Measurements from ENCODE around the gene IL9.

IL9 gene

GRCh38 chr5:135934939-135935338, 39.3 kb upstream of the IL9 start:
- DNase-seq (ENCODE audit: low read depth) = no peak
- no peak for TF ChIP-seq CTCF (IDR thresholded peaks at IDR 0.05; ENCODE audit: insufficient read depth, low read depth, low read length, missing control alignments)
- no peak overlapping the region for H3K4me3 ChIP-seq (ENCODE audit: low read depth, low read length)

GRCh38 chr5:135930949-135931295, 35.3 kb upstream of the IL9 start:
- DNase-seq (ENCODE audit: low read depth) = no peak
- no peak for TF ChIP-seq CTCF (IDR thresholded peaks at IDR 0.05; ENCODE audit: insufficient read depth, low read depth, low read length, missing control alignments)

GRCh38 chr5:135930029-135930948, 34.6 kb upstream of the IL9 start:
- DNase-seq (ENCODE audit: low read depth) = no peak
- no peak overlapping the region for H3K4me3 ChIP-seq (ENCODE audit: low read depth, low read length)
- TF ChIP-seq CTCF (IDR thresholded peaks at IDR 0.05; ENCODE audit: insufficient read depth, low read depth, low read length, missing control alignments) = no peak

More at GRCh38 chr5:135930949-135931295, 35.3 kb upstream of the IL9 start:
- no peak overlapping the region for H3K4me3 ChIP-seq (ENCODE audit: low read depth, low read length)

GRCh38 chr5:135921388-135921787, 25.7 kb upstream of the IL9 start:
- TF ChIP-seq CTCF (IDR thresholded peaks at IDR 0.05; ENCODE audit: insufficient read depth, low read depth, low read length, missing control alignments) = no peak
- no peak for DNase-seq (ENCODE audit: low read depth)
- H3K4me3 ChIP-seq (ENCODE audit: low read depth, low read length) = no peak overlapping the region

- no peak for TF ChIP-seq CTCF (IDR thresholded peaks at IDR 0.05; ENCODE audit: insufficient read depth, low read depth, low read length, missing control alignments)
- DNase-seq (ENCODE audit: low read depth) = no peak
- no peak overlapping the region for H3K4me3 ChIP-seq (ENCODE audit: low read depth, low read length)
Observed at GRCh38 chr5:135920199-135920598, 24.6 kb upstream of the IL9 start.

GRCh38 chr5:135916638-135917263, 21.1 kb upstream of the IL9 start:
- DNase-seq (ENCODE audit: low read depth) = no peak
- H3K4me3 ChIP-seq (ENCODE audit: low read depth, low read length) = no peak overlapping the region
- TF ChIP-seq CTCF (IDR thresholded peaks at IDR 0.05; ENCODE audit: insufficient read depth, low read depth, low read length, missing control alignments) = no peak

All from GM12865 (cell line).